ENCODE measurements around the gene AGAP1. TPM values are rescaled to one million over a fixed set of nuclear protein-coding genes. Genes with fewer than 3 reads are reported as not detected.

AGAP1 gene
- total RNA-seq, 1 donor from 2014 or later: 21.1 TPM

DNA sequence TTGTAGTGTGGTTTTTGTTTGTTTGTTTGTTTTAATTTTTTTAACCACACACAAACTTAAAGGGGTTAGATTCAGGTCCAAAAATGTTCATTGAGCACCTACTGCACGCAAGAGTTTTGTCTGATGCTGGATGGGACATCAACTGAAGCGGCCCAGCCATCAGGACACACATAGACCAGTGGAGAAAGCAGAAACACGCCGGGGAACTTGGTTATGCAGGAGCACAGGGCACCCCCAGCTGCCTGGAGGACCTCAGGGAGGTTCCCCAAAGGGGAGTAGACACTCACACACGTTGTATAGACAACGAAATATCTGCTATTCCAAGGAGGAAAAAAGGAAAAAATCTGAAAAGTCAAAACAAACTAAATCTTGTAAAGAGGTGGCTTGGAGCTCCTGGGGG lies 482.7 kb downstream of the AGAP1 start:
- Histone ChIP-seq H3K36me3 (no peaks in the 10 kb centered on the region), H3K4me1 (no peaks in the 10 kb centered on the region), H3K4me3 (no peak overlapping the region), H3K27ac (no peak overlapping the region), H3K27me3 (no peaks in the 10 kb centered on the region), H3K9me3 (no peaks in the 10 kb centered on the region)
- TF ChIP-seq, protein P1, sequence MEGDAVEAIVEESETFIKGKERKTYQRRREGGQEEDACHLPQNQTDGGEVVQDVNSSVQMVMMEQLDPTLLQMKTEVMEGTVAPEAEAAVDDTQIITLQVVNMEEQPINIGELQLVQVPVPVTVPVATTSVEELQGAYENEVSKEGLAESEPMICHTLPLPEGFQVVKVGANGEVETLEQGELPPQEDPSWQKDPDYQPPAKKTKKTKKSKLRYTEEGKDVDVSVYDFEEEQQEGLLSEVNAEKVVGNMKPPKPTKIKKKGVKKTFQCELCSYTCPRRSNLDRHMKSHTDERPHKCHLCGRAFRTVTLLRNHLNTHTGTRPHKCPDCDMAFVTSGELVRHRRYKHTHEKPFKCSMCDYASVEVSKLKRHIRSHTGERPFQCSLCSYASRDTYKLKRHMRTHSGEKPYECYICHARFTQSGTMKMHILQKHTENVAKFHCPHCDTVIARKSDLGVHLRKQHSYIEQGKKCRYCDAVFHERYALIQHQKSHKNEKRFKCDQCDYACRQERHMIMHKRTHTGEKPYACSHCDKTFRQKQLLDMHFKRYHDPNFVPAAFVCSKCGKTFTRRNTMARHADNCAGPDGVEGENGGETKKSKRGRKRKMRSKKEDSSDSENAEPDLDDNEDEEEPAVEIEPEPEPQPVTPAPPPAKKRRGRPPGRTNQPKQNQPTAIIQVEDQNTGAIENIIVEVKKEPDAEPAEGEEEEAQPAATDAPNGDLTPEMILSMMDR (IDR thresholded peaks at IDR 0.05): no peak
- TF ChIP-seq POLR2A (IDR thresholded peaks at IDR 0.05) (no peak), POLR2AphosphoS5 (IDR thresholded peaks at IDR 0.05; ENCODE audit: insufficient read depth in 1 of 2, low read depth in 1 of 2) (no peak)
- intact Hi-C loops (cut with DNase I): no loop called here
- no peak for DNase-seq (ENCODE audit: extremely low spot score in 2 of 2)

DNA sequence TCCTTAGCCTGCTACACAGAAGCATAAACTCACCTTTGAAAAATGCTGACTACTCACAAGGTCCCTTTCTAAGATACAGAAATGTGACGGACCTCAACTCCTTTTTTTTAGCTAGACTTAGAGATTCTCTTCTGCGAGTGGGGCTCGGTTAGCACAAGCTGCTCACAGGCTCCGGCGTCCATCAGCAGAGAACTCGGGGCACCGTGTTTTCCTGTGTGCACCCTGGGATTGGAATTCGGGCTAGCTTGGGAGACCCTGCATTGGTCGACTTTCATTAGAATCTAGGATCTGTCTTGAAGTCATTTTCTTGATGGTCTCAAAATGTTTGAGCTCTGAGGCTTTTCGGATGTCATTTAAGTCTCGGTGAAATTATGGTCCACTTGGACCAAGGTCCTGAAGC lies 483.1 kb downstream of the AGAP1 start:
- intact Hi-C loops (cut with DNase I): no loop called here
- H3K4me1 ChIP-seq: no peaks in the 10 kb centered on the region
- DNase-seq (ENCODE audit: extremely low spot score in 2 of 2): no peak
- TF ChIP-seq POLR2A (IDR thresholded peaks at IDR 0.05) (no peak), POLR2AphosphoS5 (IDR thresholded peaks at IDR 0.05; ENCODE audit: insufficient read depth in 1 of 2, low read depth in 1 of 2) (no peak)
- TF ChIP-seq, protein P1 (IDR thresholded peaks at IDR 0.05): no peak
- H3K36me3 ChIP-seq: no peaks in the 10 kb centered on the region
- H3K27me3 ChIP-seq: no peaks in the 10 kb centered on the region
- H3K27ac ChIP-seq: no peak overlapping the region
- H3K4me3 ChIP-seq: no peak overlapping the region
- H3K9me3 ChIP-seq: no peaks in the 10 kb centered on the region

- Histone ChIP-seq H3K4me1 (no peaks in the 10 kb centered on the region), H3K27me3 (no peaks in the 10 kb centered on the region), H3K36me3 (no peaks in the 10 kb centered on the region), H3K4me3 (no peak overlapping the region), H3K27ac (no peak overlapping the region), H3K9me3 (no peaks in the 10 kb centered on the region)
- TF ChIP-seq POLR2A (IDR thresholded peaks at IDR 0.05) (no peak), POLR2AphosphoS5 (IDR thresholded peaks at IDR 0.05; ENCODE audit: insufficient read depth in 1 of 2, low read depth in 1 of 2) (no peak)
- TF ChIP-seq, protein P1 (IDR thresholded peaks at IDR 0.05): no peak
- DNase-seq (ENCODE audit: extremely low spot score in 2 of 2): no peak
- intact Hi-C loops (cut with DNase I): no loop called here
These were observed 483.6 kb downstream of the AGAP1 start for GRCh38 chr2:235977445-235977844.

- Histone ChIP-seq H3K4me1 (no peaks in the 10 kb centered on the region), H3K9me3 (no peaks in the 10 kb centered on the region), H3K27ac (no peak overlapping the region), H3K4me3 (no peak overlapping the region), H3K27me3 (no peaks in the 10 kb centered on the region), H3K36me3 (no peaks in the 10 kb centered on the region)
- TF ChIP-seq, protein P1 (IDR thresholded peaks at IDR 0.05): no peak
- TF ChIP-seq POLR2AphosphoS5 (IDR thresholded peaks at IDR 0.05; ENCODE audit: insufficient read depth in 1 of 2, low read depth in 1 of 2) (no peak), POLR2A (IDR thresholded peaks at IDR 0.05) (no peak)
- intact Hi-C loops (cut with DNase I): no loop called here
- no peak for DNase-seq (ENCODE audit: extremely low spot score in 2 of 2)
These were observed 484.2 kb downstream of the AGAP1 start for GRCh38 chr2:235978022-235978421.

DNA sequence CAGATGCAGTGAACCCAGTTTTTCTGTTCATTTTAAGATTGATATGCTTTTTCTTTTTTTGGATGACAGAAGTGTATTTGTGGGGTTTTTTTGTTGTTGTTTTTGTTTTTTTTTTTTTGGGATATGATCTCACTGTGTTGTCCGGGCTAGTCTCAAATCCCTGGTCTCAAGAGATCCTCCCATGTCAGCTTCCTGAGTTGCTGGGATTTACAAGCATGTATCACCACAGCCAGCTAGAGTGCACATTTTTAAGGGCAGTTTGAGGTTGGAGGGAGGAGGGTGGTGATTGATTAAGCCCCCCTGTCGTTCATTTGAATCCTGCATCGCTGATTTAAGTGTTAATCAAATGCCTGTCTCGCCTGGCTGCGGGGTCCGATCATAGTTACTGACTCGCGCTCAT lies 485.2 kb downstream of the AGAP1 start:
- H3K27me3 ChIP-seq: no peaks in the 10 kb centered on the region
- no peaks in the 10 kb centered on the region for H3K36me3 ChIP-seq
- no peak for TF ChIP-seq POLR2AphosphoS5 (IDR thresholded peaks at IDR 0.05; ENCODE audit: insufficient read depth in 1 of 2, low read depth in 1 of 2)
- TF ChIP-seq, protein P1 (IDR thresholded peaks at IDR 0.05): no peak
- no peak for TF ChIP-seq POLR2A (IDR thresholded peaks at IDR 0.05)
- intact Hi-C loops (cut with DNase I): no loop called here
- H3K27ac ChIP-seq: no peak overlapping the region
- no peak for DNase-seq (ENCODE audit: extremely low spot score in 2 of 2)
- H3K4me1 ChIP-seq: no peaks in the 10 kb centered on the region
- H3K9me3 ChIP-seq: no peaks in the 10 kb centered on the region
- H3K4me3 ChIP-seq: no peak overlapping the region

All from vagina (tissue), 2 donors.